ENCODE data around the gene PARD3B.

The PARD3B gene

GRCh38 chr2:205448189-205448588 is 902.9 kb downstream of the PARD3B start:
- TF ChIP-seq CTCF (conservative IDR thresholded peaks at IDR 0.05; ENCODE audit: low read depth), result no peak
- DNase-seq (ENCODE audit: low spot score), result no peak
- POLR2A ChIA-PET (ENCODE audit: low non-redundant PET), result interaction anchor here (0.6 kb wide), 1 partner anchor 280 kb away, joined by 3 read pairs; no protein-coding TSS in a partner anchor
- CTCF ChIA-PET, result no interaction called here
- no peak overlapping the region for H3K27ac ChIP-seq

- no peak for TF ChIP-seq CTCF (conservative IDR thresholded peaks at IDR 0.05; ENCODE audit: low read depth)
- CTCF ChIA-PET, result interaction anchor here (0.6 kb wide), 1 partner anchor 31 kb away, joined by 3 read pairs; no protein-coding TSS in a partner anchor
- POLR2A ChIA-PET (ENCODE audit: low non-redundant PET), result no interaction called here
- DNase-seq (ENCODE audit: low spot score), result no peak
- H3K27ac ChIP-seq, result no peak overlapping the region
Observed at GRCh38 chr2:205451901-205452512, 906.7 kb downstream of the PARD3B start.

GRCh38 chr2:205453202-205453601 is 907.9 kb downstream of the PARD3B start:
- ChIA-PET CTCF (interaction anchor here (0.6 kb wide), 1 partner anchor 182 kb away, joined by 3 read pairs; no protein-coding TSS in a partner anchor), POLR2A (ENCODE audit: low non-redundant PET) (no interaction called here)
- no peak for DNase-seq (ENCODE audit: low spot score)
- no peak overlapping the region for H3K27ac ChIP-seq
- no peak for TF ChIP-seq CTCF (conservative IDR thresholded peaks at IDR 0.05; ENCODE audit: low read depth)

GRCh38 chr2:205456682-205457081 is 911.4 kb downstream of the PARD3B start:
- TF ChIP-seq CTCF (conservative IDR thresholded peaks at IDR 0.05; ENCODE audit: low read depth), result no peak
- POLR2A ChIA-PET (ENCODE audit: low non-redundant PET), result no interaction called here
- no peak for DNase-seq (ENCODE audit: low spot score)
- CTCF ChIA-PET, result no interaction called here
- no peak overlapping the region for H3K27ac ChIP-seq

GRCh38 chr2:205460217-205460616 is 914.9 kb downstream of the PARD3B start:
- no peak for DNase-seq (ENCODE audit: low spot score)
- TF ChIP-seq CTCF (conservative IDR thresholded peaks at IDR 0.05; ENCODE audit: low read depth), result no peak
- no peak overlapping the region for H3K27ac ChIP-seq
- ChIA-PET POLR2A (ENCODE audit: low non-redundant PET) (no interaction called here), CTCF (interaction anchor here (0.7 kb wide), 1 partner anchor 46 kb away, joined by 3 read pairs; no protein-coding TSS in a partner anchor)

GRCh38 chr2:205461169-205461568 is 915.9 kb downstream of the PARD3B start:
- CTCF ChIA-PET, result no interaction called here
- no peak overlapping the region for H3K27ac ChIP-seq
- TF ChIP-seq CTCF (conservative IDR thresholded peaks at IDR 0.05; ENCODE audit: low read depth), result no peak
- POLR2A ChIA-PET (ENCODE audit: low non-redundant PET), result no interaction called here
- no peak for DNase-seq (ENCODE audit: low spot score)

Measured in RWPE1 (cell line).